NCI-H460 (cell line): ENCODE data around the gene KAZN. TPM values are rescaled to one million over a fixed set of nuclear protein-coding genes. Genes with fewer than 3 reads are reported as not detected.

Experiments used
- DNase-seq: peaks from one replicate; pipeline ENCODE4 v3.0.0-alpha.2; 2016; ENCODE audit warnings: low read depth; ENCODE audit errors: extremely low read depth
- total RNA-seq: library from RNA; depleted of rRNA; stranded (reverse); fragments of >200 nt; shearing (Covaris generic); gene quantifications from 2 replicates; pipeline ENCODE4 v1.2.3, GENCODE V29; 2014

KAZN gene
- total RNA-seq, 1 experiment from 2014 or later: 1.9 TPM

- no peak for DNase-seq
These were observed 298.0 kb downstream of the KAZN start for GRCh38 chr1:14896381-14897079.

- no peak for DNase-seq
These were observed 298.6 kb downstream of the KAZN start for GRCh38 chr1:14897080-14897449.

DNA sequence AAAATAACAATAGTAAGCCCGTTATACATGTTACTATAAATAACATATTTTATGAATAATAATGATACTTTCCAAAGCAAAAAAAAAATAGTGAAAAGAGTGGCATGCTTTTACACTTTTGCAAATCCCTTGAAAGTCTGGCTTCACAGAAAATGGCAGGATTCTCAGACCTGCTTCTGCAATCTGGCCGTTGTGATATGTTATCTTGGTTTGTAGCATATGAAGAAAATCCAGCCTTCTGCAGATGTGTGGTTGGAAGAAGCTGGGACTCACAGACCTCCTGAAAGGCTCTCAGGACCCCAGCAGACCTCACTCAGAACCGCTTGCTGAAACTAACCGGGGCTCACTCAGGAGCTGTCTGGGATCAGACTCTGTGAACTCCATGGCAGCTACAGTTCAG lies 299.1 kb downstream of the KAZN start:
- DNase-seq: no peak

DNA sequence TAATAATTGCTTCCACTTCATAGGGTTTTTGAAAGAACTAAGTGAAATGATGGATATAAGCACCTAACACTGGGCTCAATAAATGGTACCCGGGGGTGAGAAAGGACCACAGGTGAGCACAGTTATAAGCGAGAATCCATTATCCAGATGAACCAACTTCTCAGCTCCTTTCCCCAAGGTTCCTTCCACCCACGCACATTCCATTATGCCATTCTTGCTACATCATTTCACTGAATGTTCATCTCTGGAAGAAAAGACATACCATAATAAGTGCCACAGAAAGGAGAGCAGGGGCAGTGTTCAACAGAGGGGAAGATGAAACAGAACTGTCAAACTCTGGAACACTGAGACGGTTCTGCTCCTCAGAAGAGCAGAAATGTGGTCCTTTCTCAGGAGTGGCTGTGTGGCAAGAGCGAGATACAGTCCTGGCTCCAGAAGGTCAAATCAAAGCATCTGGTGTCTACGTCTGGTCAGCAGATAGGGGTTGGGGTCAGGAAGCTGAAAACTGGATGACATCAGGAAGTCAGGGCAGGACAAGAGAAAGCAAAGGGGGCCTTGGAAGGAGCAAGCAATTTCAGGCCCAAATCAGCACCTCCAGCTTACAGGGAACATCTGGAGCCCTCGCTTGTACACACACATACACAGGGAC lies 299.6 kb downstream of the KAZN start:
- DNase-seq: no peak

DNA sequence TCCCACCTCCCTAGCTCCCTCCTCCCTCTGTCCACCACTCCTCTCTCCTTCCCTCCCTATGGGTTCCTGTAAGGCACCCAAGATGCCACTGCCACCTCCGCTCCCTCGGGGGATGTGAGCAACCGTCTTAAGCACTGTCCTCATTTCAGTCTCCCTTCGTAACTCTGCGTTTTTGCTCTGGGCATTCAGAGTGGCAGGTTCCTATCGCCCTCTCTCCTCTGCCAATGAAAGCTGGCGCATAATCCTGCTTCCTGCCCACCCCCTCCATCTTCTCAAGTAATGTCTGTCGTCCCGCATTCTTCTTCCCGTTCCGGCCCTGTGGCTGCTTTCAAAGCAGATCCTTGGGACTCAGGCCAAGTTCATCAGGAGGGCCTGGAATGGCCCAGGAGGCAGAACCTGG lies 301.2 kb downstream of the KAZN start:
- DNase-seq: no peak

DNA sequence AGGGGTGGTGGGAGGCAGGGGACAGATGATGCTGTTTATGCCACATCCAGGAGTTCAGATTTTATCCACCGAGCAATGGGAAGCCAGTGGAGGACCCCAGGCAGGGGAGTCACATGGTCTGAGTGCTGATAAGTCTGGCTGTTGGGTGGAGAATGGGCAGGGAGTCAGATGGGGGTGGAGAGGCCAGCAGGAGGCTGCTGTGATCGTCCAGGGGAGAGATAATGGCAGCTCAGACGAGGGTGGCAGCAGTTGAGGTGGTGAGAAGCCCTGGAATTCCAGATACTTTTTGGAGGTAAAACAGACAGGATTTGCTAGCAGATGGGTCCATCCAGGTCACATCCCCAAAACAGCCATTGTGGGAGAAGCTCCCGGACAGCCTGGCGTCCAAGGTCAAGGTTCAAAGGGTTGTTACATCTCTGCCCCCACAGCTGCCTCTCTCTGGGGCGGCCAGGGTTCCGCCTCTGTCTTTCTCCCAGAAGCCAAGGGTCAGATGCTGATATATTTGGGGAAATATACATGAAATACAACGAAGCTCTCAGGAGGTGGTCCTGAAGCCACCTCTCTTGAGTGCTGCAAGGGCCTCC lies 303.0 kb downstream of the KAZN start:
- DNase-seq: no peak

- no peak for DNase-seq
These were observed 305.4 kb downstream of the KAZN start for GRCh38 chr1:14903922-14904321.

DNA sequence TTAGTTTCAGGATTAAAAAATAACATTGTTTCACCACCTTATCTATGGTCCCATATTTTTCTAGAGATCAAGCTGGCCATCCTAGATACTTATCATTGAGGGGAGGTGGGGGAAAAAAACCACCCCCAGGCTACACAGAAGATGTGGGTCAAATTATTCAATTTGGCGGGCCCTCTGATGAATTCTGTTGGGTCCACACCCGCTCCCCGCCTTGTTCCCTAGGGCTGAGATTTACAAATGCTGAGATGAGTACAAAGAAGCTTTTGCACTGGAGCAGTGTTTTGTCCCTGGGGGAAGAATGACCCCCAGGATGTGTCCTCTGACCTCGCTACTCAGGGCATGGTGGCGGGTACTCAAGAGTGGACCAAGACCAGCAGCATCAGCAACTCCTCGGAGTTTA lies 308.2 kb downstream of the KAZN start:
- DNase-seq: no peak

DNA sequence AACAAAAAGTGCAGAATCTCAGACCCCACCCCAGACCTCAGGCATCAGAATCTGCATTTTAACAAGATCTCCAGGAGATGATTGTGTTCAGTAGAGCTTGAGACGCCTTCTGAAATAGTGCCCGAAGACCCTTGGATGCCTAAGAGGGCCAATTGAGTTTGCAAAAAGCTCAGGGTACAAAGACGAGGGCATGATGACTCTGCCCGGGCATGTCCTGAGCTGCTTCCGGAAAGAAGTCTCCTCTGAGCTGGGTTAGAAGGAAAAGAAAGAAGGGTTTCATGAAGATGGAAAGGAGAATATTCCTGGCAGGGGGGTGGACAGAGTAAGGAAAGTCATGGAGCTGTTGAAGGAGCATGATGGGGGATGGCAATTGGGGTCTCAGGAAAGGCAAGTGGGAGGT lies 308.9 kb downstream of the KAZN start:
- DNase-seq: no peak

GRCh38 chr1:14909273-14909672 lies 310.8 kb downstream of the KAZN start:
- DNase-seq: no peak

- no peak for DNase-seq
These were observed 311.5 kb downstream of the KAZN start for GRCh38 chr1:14909920-14910460.

GRCh38 chr1:14910984-14911721 lies 312.7 kb downstream of the KAZN start:
- DNase-seq: no peak

GRCh38 chr1:14912839-14913481 lies 314.5 kb downstream of the KAZN start:
- DNase-seq: no peak

DNA sequence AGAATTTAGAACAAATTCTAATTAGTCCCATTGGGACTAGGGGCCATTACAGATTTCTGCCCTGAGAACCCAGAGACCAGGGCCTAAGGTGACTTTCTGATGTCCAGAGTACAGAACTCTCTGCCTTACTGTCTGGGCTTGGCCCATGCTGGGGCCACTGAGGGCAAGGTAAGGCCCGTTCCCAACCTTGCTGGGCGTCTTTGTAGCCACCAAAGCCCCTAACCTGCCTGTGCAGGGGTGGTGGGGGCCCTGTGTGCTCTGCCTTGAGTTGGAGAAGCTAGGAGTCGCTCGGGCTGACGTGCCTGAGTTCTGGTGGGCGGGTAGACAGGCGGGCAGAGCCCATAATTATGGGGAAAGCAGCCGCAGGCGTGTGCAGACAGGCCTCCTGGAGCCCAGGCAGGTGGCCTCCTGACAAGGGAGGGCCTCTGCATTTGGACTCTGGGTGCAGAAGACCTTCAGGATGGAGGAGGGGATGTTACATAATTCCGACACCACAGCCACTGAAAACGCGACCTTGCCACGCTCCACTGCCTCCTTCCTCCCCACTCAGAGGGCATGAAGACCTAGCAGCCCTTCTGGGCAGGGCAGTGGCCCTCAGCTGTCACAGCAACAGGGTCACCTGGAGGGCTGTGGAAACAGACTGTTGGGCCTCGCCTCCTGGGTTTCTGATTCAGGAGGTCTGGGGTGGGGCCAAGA lies 315.1 kb downstream of the KAZN start:
- no peak for DNase-seq

- no peak for DNase-seq
These were observed 316.0 kb downstream of the KAZN start for GRCh38 chr1:14914351-14914988.

DNA sequence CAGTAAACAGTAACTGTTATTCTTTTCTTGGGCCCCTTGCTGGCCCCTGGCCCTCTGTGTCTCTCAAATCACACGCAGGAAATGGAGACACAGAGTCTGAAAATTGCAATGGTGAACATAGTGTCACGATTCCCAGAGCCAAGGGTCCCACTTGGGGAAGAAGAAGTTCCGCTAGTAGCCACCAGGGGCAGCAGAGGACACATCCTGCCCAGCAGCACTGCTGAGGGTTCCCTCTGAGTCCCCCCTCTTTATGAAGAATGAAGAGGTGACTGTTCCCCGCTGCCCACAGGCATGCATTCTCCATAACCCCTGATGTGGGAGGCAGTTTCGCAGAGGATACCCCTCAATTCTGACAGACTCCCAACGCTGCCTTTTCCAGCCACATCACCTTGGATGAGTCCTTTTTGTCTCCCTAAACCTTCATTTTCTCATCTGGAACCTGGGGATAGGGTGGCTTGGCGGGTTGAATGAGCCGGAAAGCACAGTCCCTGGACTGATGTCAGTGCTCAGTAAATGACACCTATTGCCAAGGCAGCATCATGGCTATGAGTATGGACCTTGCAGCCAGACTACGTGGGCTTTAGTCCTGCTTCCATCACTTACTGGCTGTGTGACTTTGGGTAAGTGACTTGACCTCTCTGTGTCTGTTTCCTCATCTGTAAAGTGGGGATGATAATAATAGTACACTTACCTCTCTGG lies 317.0 kb downstream of the KAZN start:
- DNase-seq: peak; percentile 32

- DNase-seq: no peak
These were observed 320.8 kb downstream of the KAZN start for GRCh38 chr1:14919289-14919688.

DNA sequence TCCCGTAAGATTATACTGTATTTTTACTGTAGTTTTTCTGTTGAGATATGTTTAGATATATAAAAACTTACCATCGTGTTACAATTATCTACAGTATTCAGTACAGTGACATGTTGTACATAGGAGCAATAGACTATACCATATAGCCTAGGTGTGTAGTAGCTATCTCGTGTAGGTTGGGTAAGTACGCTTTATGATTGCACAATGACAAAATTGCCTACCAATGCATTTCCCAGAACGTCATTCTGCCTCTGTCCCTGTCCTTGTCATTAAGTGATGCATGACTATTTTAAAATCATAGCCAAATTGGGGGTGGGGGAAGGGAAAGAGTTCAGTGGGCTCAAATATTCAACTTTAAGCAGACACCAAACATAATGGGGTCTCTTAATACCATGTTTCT lies 321.3 kb downstream of the KAZN start:
- DNase-seq: no peak

GRCh38 chr1:14921057-14921456 lies 322.6 kb downstream of the KAZN start:
- DNase-seq: no peak
